Smooth muscle cell (in vitro differentiated cells): ENCODE data around the gene TLE5. TPM values are rescaled to one million over a fixed set of nuclear protein-coding genes. Genes with fewer than 3 reads are reported as not detected.

ENCODE experiments used
- DNase-seq: peaks from one replicate; lab custom pipeline; 2025; ENCODE audit not compliant: unreplicated experiment; lab: John Stamatoyannopoulos, UW
- H2AFZ ChIP-seq: fragments of 200-600 bp; sonication (generic); 2 replicates; pipeline ENCODE4 v1.6.0; 2016; ENCODE audit warnings: antibody characterized with exemption, low read depth, mild to moderate bottlenecking
- H3F3A ChIP-seq: fragments of 200-600 bp; sonication (generic); 2 replicates; pipeline ENCODE4 v1.6.0; 2017; ENCODE audit warnings: antibody characterized with exemption, low read depth
- H3K27ac ChIP-seq: fragments of 200-600 bp; sonication (generic); 2 replicates; pipeline ENCODE4 v1.5.1; 2016; ENCODE audit warnings: low read depth, mild to moderate bottlenecking
- H3K27me3 ChIP-seq: fragments of 200-600 bp; sonication (generic); 2 replicates; pipeline ENCODE4 v1.6.1; 2016; ENCODE audit warnings: low read depth, mild to moderate bottlenecking
- H3K36me3 ChIP-seq: fragments of 200-600 bp; sonication (generic); 2 replicates; pipeline ENCODE4 v1.5.1; 2016; ENCODE audit warnings: low read depth
- H3K4me1 ChIP-seq: fragments of 200-600 bp; sonication (generic); 2 replicates; pipeline ENCODE4 v1.5.1; 2016; ENCODE audit warnings: low read depth
- H3K4me2 ChIP-seq: fragments of 200-600 bp; sonication (generic); 2 replicates; pipeline ENCODE4 v1.6.0; 2016; ENCODE audit warnings: mild to moderate bottlenecking
- H3K4me3 ChIP-seq: fragments of 200-600 bp; sonication (generic); 2 replicates; pipeline ENCODE4 v1.5.1; 2016; ENCODE audit warnings: mild to moderate bottlenecking
- H3K79me2 ChIP-seq: fragments of 200-600 bp; sonication (generic); 2 replicates; pipeline ENCODE4 v1.6.0; 2016; ENCODE audit warnings: low read depth, mild to moderate bottlenecking
- H3K9ac ChIP-seq: fragments of 200-600 bp; sonication (generic); 2 replicates; pipeline ENCODE4 v1.6.0; 2016; ENCODE audit warnings: low read depth
- H3K9me3 ChIP-seq: fragments of 200-600 bp; sonication (generic); replicated peaks from 2 replicates; pipeline ENCODE4 v1.5.1; 2016; ENCODE audit warnings: low read depth
- H4K20me1 ChIP-seq: fragments of 200-600 bp; sonication (generic); 2 replicates; pipeline ENCODE4 v1.6.0; 2016; ENCODE audit warnings: low read depth
- CTCF ChIP-seq: fragments of 200-600 bp; sonication (generic); IDR thresholded peaks from 2 replicates; pipeline ENCODE4 v1.5.1; 2017; ENCODE audit warnings: borderline replicate concordance, mild to moderate bottlenecking, antibody characterized with exemption; ENCODE audit not compliant: insufficient read depth, poor library complexity, severe bottlenecking
- WGBS: methylation state at CpG from one replicate; pipeline ENCODE4 v1.1.7; 2016; ENCODE audit warnings: low lambda C conversion rate; 5-methylcytosine and 5-hydroxymethylcytosine counted together
- polyA plus RNA-seq: library from polyadenylated mRNA; unstranded; fragments of >200 nt; fragmentation: Nextera tagmentation; extraction: Ambion mirVana; gene quantifications from 2 replicates; pipeline ENCODE4 v1.2.1, GENCODE V29; 2016
- total RNA-seq: library from RNA; depleted of rRNA; stranded (reverse); fragments of >200 nt; gene quantifications from 2 replicates; pipeline ENCODE4 v1.2.3, GENCODE V29; 2014

TLE5 gene
- total and polyA plus RNA-seq, 2 experiments from 2014 or later = 146 to 274 TPM

GRCh38 chr19:3017923-3018322, 44.4 kb downstream of the TLE5 start:
- Histone ChIP-seq H4K20me1 (no peaks in the 10 kb centered on the region), H3K27ac (no peak overlapping the region), H3K27me3 (no peaks in the 10 kb centered on the region), H3K9ac (no peak overlapping the region), H3F3A (no peaks in the 10 kb centered on the region), H3K36me3 (no peaks in the 10 kb centered on the region), H3K4me3 (no peak overlapping the region), H3K4me1 (no peaks in the 10 kb centered on the region), H3K79me2 (no peaks in the 10 kb centered on the region), H3K4me2 (no peak overlapping the region), H3K9me3 (no peaks in the 10 kb centered on the region), H2AFZ (no peak overlapping the region)
- DNase-seq = no peak
- WGBS = 93% methylated on average over 7 of the region's 7 CpGs
- no peak for TF ChIP-seq CTCF

DNA sequence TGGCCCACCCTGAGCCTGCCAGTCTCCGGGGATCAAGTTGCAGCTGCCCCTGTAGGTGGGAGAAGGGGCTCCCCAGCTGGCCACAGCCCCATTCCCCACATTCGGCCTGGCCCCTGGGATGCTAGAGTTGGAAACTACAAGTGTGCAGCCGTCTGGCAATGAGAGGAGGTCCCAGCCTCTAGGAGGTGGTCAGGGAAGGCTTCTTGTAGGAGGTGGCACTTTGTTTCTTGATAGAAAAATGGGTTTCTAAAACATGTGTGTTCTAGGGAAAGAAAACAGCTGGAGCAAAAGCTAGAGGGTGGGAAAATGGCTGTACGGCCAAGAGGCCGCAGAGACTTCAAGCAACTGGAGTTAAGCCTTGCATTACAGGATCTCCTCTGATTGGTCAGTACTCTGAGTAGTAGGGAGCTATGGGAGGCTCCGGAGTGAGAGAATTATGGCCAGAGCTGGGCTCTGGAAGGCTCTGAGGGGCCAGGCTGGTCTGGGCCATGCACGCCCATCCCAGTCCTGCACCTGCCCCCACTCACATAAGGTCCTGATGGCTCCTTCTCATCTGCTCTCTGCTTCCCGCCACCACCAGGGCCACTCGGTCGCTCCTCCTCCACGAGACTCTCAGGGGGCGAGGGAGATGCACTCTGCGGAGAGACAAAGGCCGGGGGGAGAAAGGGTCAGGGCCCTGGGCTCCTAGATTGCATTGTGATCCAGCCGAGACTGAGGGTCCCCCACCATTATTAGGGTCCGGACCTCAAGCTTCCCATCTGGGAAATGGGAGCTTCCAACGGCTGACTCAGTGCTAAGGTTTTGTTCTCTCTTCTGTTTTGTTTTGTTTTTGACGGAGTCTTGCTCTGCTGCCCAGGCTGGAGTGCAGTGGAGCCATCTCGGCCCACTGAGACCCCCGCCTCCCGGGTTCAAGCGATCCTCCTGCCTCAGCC, 46.9 kb downstream of the TLE5 start:
- Histone ChIP-seq H3K27ac (no peak overlapping the region), H3K9me3 (no peaks in the 10 kb centered on the region), H2AFZ (no peak overlapping the region), H3F3A (no peaks in the 10 kb centered on the region), H3K79me2 (no peaks in the 10 kb centered on the region), H3K36me3 (no peaks in the 10 kb centered on the region), H3K27me3 (no peaks in the 10 kb centered on the region), H4K20me1 (no peaks in the 10 kb centered on the region), H3K9ac (no peak overlapping the region), H3K4me1 (no peaks in the 10 kb centered on the region), H3K4me3 (no peak overlapping the region), H3K4me2 (no peak overlapping the region)
- TF ChIP-seq CTCF = no peak
- 94% methylated on average over 21 of the region's 22 CpGs for WGBS
- DNase-seq = no peak

DNA sequence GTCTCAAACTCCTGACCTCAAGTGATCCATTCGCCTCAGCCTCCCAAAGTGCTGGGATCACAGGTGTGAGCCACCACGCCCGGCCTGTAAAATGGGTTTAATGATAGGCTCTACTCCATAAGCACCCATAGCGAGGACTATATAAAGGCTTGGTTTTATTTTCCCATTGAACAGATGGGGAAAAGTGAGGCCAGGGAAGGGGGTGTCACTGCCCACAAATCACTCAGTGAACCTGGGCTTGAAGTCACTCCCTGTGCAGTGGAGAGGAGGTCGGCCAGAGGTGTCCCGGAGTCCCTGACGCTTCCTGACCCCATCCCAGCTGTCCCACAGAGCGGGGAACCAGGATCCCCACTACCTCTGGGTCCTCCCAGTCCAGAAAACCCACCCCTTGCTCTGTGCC, 48.2 kb downstream of the TLE5 start:
- H3K9ac ChIP-seq = no peak overlapping the region
- H3K79me2 ChIP-seq = no peaks in the 10 kb centered on the region
- H3K36me3 ChIP-seq = no peaks in the 10 kb centered on the region
- no peak overlapping the region for H2AFZ ChIP-seq
- no peaks in the 10 kb centered on the region for H3K27me3 ChIP-seq
- no peaks in the 10 kb centered on the region for H4K20me1 ChIP-seq
- no peak overlapping the region for H3K4me3 ChIP-seq
- H3K9me3 ChIP-seq = no peaks in the 10 kb centered on the region
- no peaks in the 10 kb centered on the region for H3K4me1 ChIP-seq
- H3K27ac ChIP-seq = no peak overlapping the region
- TF ChIP-seq CTCF = no peak
- no peak for DNase-seq
- no peaks in the 10 kb centered on the region for H3F3A ChIP-seq
- no peak overlapping the region for H3K4me2 ChIP-seq
- 96% methylated on average over 8 of the region's 8 CpGs for WGBS
